RWPE2 (cell line): ENCODE data around the gene MPIG6B.

Experiments used
- ATAC-seq: fragments of 200-7000 bp; cut with Tn5 transposase; 3 replicates; pipeline ENCODE4 v1.9.1; 2021; ENCODE audit warnings: low read depth
- DNase-seq: peaks from one replicate; pipeline ENCODE4 v3.0.0-alpha.2; 2020; ENCODE audit warnings: low spot score
- H3K27ac ChIP-seq: fragments of 450-650 bp; 2 replicates; pipeline ENCODE4 v1.5.1; 2017; ENCODE audit warnings: mild to moderate bottlenecking; ENCODE audit not compliant: poor library complexity, severe bottlenecking
- H3K27me3 ChIP-seq: fragments of 250-450 bp; sonication (Bioruptor Pico); 2 replicates; pipeline ENCODE4 v1.5.1; 2021; ENCODE audit warnings: mild to moderate bottlenecking, moderate library complexity; ENCODE audit not compliant: insufficient read depth, poor library complexity, severe bottlenecking
- H3K36me3 ChIP-seq: fragments of 250-450 bp; sonication (Bioruptor Pico); 2 replicates; pipeline ENCODE4 v1.5.1; 2020; ENCODE audit warnings: low read depth, mild to moderate bottlenecking, moderate library complexity
- H3K4me1 ChIP-seq: fragments of 250-450 bp; sonication (Bioruptor Pico); 2 replicates; pipeline ENCODE4 v1.5.1; 2021; ENCODE audit warnings: mild to moderate bottlenecking, moderate library complexity; ENCODE audit not compliant: insufficient read depth, poor library complexity, severe bottlenecking
- H3K4me3 ChIP-seq: fragments of 250-450 bp; sonication (Bioruptor Pico); 2 replicates; pipeline ENCODE4 v1.5.1; 2021; ENCODE audit warnings: mild to moderate bottlenecking, moderate library complexity; ENCODE audit not compliant: severe bottlenecking
- H3K9me3 ChIP-seq: fragments of 250-450 bp; sonication (Bioruptor Pico); 2 replicates; pipeline ENCODE4 v1.5.1; 2021; ENCODE audit warnings: mild to moderate bottlenecking, moderate library complexity; ENCODE audit not compliant: severe bottlenecking
- CTCF ChIP-seq: fragments of 450-650 bp; IDR thresholded peaks from one replicate; pipeline ENCODE4 v1.5.1; 2017; ENCODE audit warnings: mild to moderate bottlenecking, moderate library complexity; ENCODE audit not compliant: poor library complexity, severe bottlenecking

The MPIG6B gene

DNA sequence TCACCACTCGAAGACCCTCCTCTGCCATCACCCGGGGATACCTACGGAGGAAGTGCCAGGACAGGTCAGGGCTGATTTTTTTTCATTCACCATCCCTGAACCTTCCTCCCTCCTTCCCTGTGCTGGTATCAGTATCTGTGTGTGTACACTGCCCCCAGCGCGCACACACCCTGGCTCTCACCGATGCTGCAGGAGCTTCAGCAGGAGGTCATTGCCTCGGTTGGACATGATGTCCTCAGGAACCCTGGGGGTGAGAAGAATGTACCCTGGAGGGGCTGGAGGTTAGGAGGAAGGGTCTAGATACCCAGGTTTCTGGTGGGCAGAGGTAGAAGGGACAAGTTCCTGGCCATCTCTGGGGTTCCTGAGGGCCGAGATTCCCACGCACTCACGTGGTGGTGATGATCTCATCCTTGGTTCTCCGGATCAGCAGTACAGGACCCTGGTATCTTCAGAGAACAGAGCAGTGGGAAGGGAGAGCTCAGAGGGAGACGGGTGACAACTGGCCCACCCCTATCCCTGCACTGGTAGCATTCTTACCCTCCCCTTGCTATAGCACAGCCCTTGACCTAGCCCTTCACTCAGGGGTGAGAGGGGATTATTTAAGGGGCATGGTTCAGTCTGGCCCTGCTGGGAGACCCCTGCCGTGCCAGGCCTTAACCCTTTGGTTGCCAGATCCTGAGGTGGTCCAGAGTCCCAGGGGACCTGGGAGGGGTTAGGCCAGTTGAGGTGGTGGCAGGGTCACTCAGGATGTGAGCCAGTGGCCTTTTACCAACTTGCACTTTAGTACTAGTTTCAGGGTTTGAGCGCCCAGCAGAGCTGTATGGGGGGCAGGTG, 35.1 kb upstream of the MPIG6B start:
- DNase-seq: no peak
- peaks cover 31% of the 10 kb centered on the region for H3K36me3 ChIP-seq

DNA sequence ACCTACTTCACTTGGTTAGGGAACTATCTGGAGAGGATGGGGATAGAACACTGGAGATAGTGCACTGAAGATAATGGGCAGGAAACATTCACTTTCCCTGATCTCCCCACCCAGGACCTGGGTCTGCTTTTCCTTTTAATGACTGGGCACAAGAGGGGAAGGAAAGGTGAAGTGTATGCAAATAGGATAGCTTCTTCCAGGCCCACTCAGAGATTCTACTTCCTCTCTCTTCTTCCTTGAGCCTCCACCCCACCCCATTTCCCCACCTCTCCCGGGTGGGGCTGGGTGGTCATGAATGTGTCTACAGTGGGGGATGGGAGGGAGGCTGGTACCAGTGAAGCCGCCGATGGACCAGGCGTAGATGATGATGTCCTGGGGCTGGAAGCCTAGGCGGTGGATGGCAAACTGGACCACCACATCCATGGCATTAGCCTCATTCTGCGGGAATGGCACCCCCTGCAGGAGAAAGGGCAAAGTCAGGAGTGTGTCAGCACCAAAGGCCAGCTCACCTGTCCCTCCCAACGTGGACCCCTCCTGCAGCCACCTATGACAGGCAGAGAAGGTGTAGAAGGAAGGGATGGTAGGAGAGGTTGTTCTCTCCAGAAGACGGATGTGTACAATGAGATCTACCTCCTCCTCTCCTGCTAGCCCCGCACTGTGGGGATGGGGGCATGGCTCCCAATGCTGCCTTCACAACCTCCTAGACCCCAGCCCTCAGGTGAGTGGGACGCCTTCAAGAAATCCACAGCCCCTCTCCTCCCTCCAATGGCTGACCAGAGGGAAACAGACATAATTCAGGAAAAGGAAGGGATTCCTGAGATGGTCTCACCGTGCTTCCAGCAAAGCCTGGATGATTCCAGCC, 33.7 kb upstream of the MPIG6B start:
- DNase-seq (no peak), ATAC-seq (no peak)
- no peaks in the 10 kb centered on the region for H3K9me3 ChIP-seq
- no peak overlapping the region for H3K27ac ChIP-seq
- peak; percentile 23 for TF ChIP-seq CTCF
- peaks cover 31% of the 10 kb centered on the region for H3K36me3 ChIP-seq
- H3K4me1 ChIP-seq: no peaks in the 10 kb centered on the region
- no peak overlapping the region for H3K4me3 ChIP-seq
- no peaks in the 10 kb centered on the region for H3K27me3 ChIP-seq

More for the DNA sequence above, 35.1 kb upstream of the MPIG6B start:
- H3K27me3 ChIP-seq: no peaks in the 10 kb centered on the region
- no peaks in the 10 kb centered on the region for H3K4me1 ChIP-seq
- no peak for ATAC-seq
- no peak overlapping the region for H3K4me3 ChIP-seq
- no peak overlapping the region for H3K27ac ChIP-seq
- no peaks in the 10 kb centered on the region for H3K9me3 ChIP-seq
- no peak for TF ChIP-seq CTCF

GRCh38 chr6:31690231-31691077, 32.7 kb upstream of the MPIG6B start:
- Histone ChIP-seq H3K36me3 (peaks cover 38% of the 10 kb centered on the region), H3K4me1 (no peaks in the 10 kb centered on the region), H3K27ac (no peak overlapping the region), H3K9me3 (no peaks in the 10 kb centered on the region), H3K27me3 (no peaks in the 10 kb centered on the region), H3K4me3 (no peak overlapping the region)
- TF ChIP-seq CTCF: no peak
- no peak for ATAC-seq
- no peak for DNase-seq

DNA sequence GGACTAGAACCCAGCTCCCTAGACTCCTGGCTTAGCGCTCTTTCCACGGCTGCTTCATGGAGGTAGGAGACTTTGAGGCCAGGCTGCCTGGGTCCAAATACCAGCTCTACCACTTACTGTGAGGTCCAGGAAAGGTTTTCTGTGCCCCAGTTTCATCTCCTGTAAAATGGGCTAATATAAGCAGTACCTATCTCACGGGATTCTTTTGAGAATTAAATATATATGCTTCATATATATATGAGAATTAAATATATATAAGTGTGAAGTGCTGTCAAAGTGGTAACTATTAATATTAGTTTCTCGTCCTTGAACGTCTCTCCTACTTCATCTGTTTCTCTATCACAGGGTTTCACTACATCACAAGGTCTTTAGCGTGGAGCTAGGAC, 32.1 kb upstream of the MPIG6B start:
- no peaks in the 10 kb centered on the region for H3K9me3 ChIP-seq
- peaks cover 42% of the 10 kb centered on the region for H3K36me3 ChIP-seq
- no peak overlapping the region for H3K27ac ChIP-seq
- TF ChIP-seq CTCF: no peak
- H3K4me1 ChIP-seq: no peaks in the 10 kb centered on the region
- ATAC-seq: no peak
- DNase-seq: no peak
- H3K27me3 ChIP-seq: no peaks in the 10 kb centered on the region
- H3K4me3 ChIP-seq: no peak overlapping the region
